ENCODE measurements around the gene BRD4. TPM values are rescaled to one million over a fixed set of nuclear protein-coding genes. Genes with fewer than 3 reads are reported as not detected.

BRD4 gene
- polyA plus RNA-seq, 1 donor from 2014 or later = 3.6 TPM

DNA sequence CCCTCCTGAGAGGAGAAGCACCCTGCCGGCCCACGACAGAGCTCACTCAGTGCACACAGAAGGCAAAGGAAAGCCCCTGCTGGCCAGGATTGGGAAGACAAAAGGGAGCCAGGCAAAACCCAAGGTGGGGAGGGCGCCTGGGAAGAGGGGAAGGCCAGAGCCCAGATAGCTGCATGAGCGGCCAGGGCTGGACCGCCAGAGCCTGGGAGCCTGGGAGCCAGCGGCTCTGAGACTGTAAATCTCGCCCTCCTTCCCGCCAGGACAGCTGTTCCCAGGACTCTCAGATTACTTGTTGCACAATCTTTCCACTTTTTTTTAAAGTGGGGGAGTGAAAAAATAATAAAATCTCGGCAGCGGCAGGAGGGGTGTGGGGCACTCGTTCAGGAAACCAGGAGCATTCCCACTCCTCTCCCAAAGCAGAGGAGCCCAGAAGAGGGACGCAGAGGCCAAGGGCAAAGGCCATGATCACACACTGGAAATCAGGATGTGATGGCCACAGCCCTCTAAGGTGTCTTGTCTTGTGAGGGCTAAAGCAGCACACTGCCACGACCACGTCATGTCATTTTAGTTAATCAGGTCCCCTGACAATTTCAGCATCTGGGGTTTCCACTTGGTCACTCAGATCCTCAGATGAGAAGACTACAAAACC lies 80.5 kb downstream of the BRD4 start:
- TF ChIP-seq RAD21 (conservative IDR thresholded peaks at IDR 0.05) (no peak), SMC3 (conservative IDR thresholded peaks at IDR 0.05; ENCODE audit: poor library complexity) (no peak), TAF1 (IDR thresholded peaks at IDR 0.05; ENCODE audit: low read depth) (no peak), EZH2 (IDR thresholded peaks at IDR 0.05; ENCODE audit: borderline replicate concordance, insufficient read depth, low read length, poor library complexity, severe bottlenecking) (no peak), EP300 (conservative IDR thresholded peaks at IDR 0.05; ENCODE audit: poor library complexity, severe bottlenecking) (no peak), CTCF (IDR thresholded peaks at IDR 0.05; ENCODE audit: poor library complexity, severe bottlenecking) (no peak)
- TF ChIP-seq, protein P1, sequence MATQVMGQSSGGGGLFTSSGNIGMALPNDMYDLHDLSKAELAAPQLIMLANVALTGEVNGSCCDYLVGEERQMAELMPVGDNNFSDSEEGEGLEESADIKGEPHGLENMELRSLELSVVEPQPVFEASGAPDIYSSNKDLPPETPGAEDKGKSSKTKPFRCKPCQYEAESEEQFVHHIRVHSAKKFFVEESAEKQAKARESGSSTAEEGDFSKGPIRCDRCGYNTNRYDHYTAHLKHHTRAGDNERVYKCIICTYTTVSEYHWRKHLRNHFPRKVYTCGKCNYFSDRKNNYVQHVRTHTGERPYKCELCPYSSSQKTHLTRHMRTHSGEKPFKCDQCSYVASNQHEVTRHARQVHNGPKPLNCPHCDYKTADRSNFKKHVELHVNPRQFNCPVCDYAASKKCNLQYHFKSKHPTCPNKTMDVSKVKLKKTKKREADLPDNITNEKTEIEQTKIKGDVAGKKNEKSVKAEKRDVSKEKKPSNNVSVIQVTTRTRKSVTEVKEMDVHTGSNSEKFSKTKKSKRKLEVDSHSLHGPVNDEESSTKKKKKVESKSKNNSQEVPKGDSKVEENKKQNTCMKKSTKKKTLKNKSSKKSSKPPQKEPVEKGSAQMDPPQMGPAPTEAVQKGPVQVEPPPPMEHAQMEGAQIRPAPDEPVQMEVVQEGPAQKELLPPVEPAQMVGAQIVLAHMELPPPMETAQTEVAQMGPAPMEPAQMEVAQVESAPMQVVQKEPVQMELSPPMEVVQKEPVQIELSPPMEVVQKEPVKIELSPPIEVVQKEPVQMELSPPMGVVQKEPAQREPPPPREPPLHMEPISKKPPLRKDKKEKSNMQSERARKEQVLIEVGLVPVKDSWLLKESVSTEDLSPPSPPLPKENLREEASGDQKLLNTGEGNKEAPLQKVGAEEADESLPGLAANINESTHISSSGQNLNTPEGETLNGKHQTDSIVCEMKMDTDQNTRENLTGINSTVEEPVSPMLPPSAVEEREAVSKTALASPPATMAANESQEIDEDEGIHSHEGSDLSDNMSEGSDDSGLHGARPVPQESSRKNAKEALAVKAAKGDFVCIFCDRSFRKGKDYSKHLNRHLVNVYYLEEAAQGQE (IDR thresholded peaks at IDR 0.05; ENCODE audit: borderline replicate concordance) = no peak
- Histone ChIP-seq H3K9me3 (ENCODE audit: low read length) (no peaks in the 10 kb centered on the region), H3K9ac (ENCODE audit: low read length) (no peak overlapping the region), H3K4me2 (ENCODE audit: low read length) (no peak overlapping the region), H3K36me3 (ENCODE audit: insufficient read depth, low read length) (peaks cover 4% of the 10 kb centered on the region), H3K27ac (ENCODE audit: low read length) (no peak overlapping the region), H3K79me2 (replicated peaks; ENCODE audit: insufficient read depth, low read length) (no peaks in the 10 kb centered on the region), H3F3A (ENCODE audit: insufficient read depth, low read length, poor library complexity, severe bottlenecking) (no peaks in the 10 kb centered on the region), H4K20me1 (ENCODE audit: insufficient read depth) (no peaks in the 10 kb centered on the region), H3K27me3 (ENCODE audit: insufficient read depth, low read depth, low read length) (no peaks in the 10 kb centered on the region), H3K4me3 (ENCODE audit: low read length) (no peak overlapping the region), H2AFZ (ENCODE audit: low read depth, low read length) (no peak overlapping the region), H3K9me2 (ENCODE audit: insufficient read depth, low read length) (no peaks in the 10 kb centered on the region)

DNA sequence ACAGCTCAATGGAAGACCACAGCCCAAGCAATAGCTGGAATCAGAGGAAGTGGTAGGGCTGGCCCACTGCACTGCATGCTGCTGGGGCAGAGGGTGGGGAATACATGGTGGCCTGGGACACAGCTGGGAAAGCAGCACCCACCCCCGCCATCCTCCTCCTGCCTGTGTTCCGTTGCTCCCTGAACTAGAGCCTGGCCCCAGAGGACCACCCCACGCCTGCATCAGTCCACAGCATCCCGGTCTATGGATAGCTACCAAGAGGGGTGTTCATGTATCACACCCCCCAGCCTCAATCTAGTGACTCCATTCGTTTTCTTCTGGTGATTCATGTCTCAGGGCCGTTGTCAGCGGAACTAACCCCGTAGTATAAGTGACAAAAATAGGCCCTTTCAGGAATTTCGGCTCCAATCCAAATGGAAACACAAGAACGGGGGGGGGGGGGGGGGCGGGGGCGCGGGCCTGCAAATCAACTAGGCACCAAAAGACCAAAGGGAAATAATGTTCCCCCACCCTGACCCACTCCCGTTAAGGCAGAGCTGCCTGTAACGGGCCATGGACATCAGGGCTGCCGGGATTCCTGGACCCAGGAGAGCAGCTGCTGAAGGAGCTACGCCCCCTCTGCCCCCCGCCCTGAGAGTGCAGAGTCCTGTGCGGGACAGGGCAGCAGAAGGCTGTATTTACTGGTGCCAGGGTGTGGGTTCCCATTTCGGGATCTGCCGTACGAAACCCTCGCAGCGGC lies 81.2 kb downstream of the BRD4 start:
- no peaks in the 10 kb centered on the region for H3F3A ChIP-seq (ENCODE audit: insufficient read depth, low read length, poor library complexity, severe bottlenecking)
- H3K9ac ChIP-seq (ENCODE audit: low read length) = no peak overlapping the region
- TF ChIP-seq POLR2AphosphoS5 (IDR thresholded peaks at IDR 0.05) (no peak), TAF1 (IDR thresholded peaks at IDR 0.05; ENCODE audit: low read depth) (no peak), CTCF (IDR thresholded peaks at IDR 0.05; ENCODE audit: poor library complexity, severe bottlenecking) (no peak), RAD21 (conservative IDR thresholded peaks at IDR 0.05) (no peak), EP300 (conservative IDR thresholded peaks at IDR 0.05; ENCODE audit: poor library complexity, severe bottlenecking) (no peak), MXI1 (conservative IDR thresholded peaks at IDR 0.05; ENCODE audit: poor library complexity, severe bottlenecking) (no peak), SMC3 (conservative IDR thresholded peaks at IDR 0.05; ENCODE audit: poor library complexity) (no peak), EZH2 (IDR thresholded peaks at IDR 0.05; ENCODE audit: borderline replicate concordance, insufficient read depth, low read length, poor library complexity, severe bottlenecking) (no peak)
- TF ChIP-seq, protein P1 (IDR thresholded peaks at IDR 0.05; ENCODE audit: borderline replicate concordance) = no peak
- H3K27ac ChIP-seq (ENCODE audit: low read length) = no peak overlapping the region
- H3K4me2 ChIP-seq (ENCODE audit: low read length) = no peak overlapping the region
- H3K36me3 ChIP-seq (ENCODE audit: insufficient read depth, low read length) = peaks cover 4% of the 10 kb centered on the region
- H3K9me2 ChIP-seq (ENCODE audit: insufficient read depth, low read length) = no peaks in the 10 kb centered on the region
- H3K9me3 ChIP-seq (ENCODE audit: low read length) = no peaks in the 10 kb centered on the region
- H3K4me3 ChIP-seq (ENCODE audit: low read length) = no peak overlapping the region
- no peaks in the 10 kb centered on the region for H4K20me1 ChIP-seq (ENCODE audit: insufficient read depth)
- no peak overlapping the region for H2AFZ ChIP-seq (ENCODE audit: low read depth, low read length)
- H3K27me3 ChIP-seq (ENCODE audit: insufficient read depth, low read depth, low read length) = no peaks in the 10 kb centered on the region
- no peaks in the 10 kb centered on the region for H3K79me2 ChIP-seq (replicated peaks; ENCODE audit: insufficient read depth, low read length)

Data from neural cell (in vitro differentiated cells).